Adrenal gland (tissue), 5 donors: Measurements from ENCODE around the gene ANXA2R.

Source experiments
- POLR2A ChIP-seq, 2 donors: fragments of 450-650 bp; IDR thresholded peaks; one replicate each; pipeline ENCODE4 v1.6.1; 2017; ENCODE audit warnings: antibody characterized with exemption in 2 of 2, mild to moderate bottlenecking in 2 of 2, moderate library complexity in 1 of 2
- TF ChIP-seq, protein P1 (sequence below), 6 experiments: fragments of 450-650 bp in 4 of 6; fragments of 200-600 bp in 2 of 6; sonication (generic) in 1 of 6; IDR thresholded peaks; 1 replicate in 5 of 6; 2 replicates in 1 of 6; pipeline versions ENCODE4 v1.5.1 to v1.8.0; 2016 to 2021; ENCODE audit warnings: antibody characterized with exemption in 6 of 6, mild to moderate bottlenecking in 2 of 6, moderate library complexity in 1 of 6
- donor health status: DM: no; HTN: no; CAD: no.

DNA sequence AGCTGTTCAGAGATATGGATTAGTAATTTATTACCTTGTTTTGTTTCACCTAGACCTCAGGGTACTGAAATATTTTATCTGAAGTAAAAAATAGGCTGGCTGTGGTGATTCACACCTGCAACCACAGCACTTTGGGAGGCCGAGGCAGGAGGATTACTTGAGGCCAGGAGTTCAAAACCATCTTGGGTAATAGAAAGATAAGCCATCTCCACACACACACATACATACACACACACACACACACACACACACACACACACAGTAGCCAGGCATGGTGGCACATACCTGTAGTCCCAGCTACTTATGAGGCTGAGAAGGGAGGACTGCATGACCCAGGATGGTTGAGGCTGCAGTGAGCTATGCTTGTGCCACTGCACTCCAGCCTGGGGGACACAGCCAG lies 3.7 kb downstream of the ANXA2R start:
- TF ChIP-seq, protein P1, sequence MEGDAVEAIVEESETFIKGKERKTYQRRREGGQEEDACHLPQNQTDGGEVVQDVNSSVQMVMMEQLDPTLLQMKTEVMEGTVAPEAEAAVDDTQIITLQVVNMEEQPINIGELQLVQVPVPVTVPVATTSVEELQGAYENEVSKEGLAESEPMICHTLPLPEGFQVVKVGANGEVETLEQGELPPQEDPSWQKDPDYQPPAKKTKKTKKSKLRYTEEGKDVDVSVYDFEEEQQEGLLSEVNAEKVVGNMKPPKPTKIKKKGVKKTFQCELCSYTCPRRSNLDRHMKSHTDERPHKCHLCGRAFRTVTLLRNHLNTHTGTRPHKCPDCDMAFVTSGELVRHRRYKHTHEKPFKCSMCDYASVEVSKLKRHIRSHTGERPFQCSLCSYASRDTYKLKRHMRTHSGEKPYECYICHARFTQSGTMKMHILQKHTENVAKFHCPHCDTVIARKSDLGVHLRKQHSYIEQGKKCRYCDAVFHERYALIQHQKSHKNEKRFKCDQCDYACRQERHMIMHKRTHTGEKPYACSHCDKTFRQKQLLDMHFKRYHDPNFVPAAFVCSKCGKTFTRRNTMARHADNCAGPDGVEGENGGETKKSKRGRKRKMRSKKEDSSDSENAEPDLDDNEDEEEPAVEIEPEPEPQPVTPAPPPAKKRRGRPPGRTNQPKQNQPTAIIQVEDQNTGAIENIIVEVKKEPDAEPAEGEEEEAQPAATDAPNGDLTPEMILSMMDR (IDR thresholded peaks at IDR 0.05), result no peak
- TF ChIP-seq POLR2A (IDR thresholded peaks at IDR 0.05), result no peak
